Stimulated activated memory B cell treated with anti-CD40 and anti-IgM and Interleukin-4, amounts not matched to agents 10 μg/mL and 1 μg/mL and 100 μg/mL, for 72 hours (primary cell): ENCODE data around the gene SPRED1.
"Not testable (repeated sequence)": the region's sequence is repeated elsewhere in the genome, so short reads cannot be mapped to it uniquely, and the experiment has no call there.

Experiments
- ATAC-seq: fragments of 150-1000 bp; cut with Tn5 transposase; 2 replicates; pipeline ENCODE4 v1.10.0; 2021
- H3K27ac Mint-ChIP-seq: one replicate; pipeline ENCODE4 v1.8.0; 2022; ENCODE audit warnings: mild to moderate bottlenecking, mixed read lengths
- H3K27me3 Mint-ChIP-seq: one replicate; pipeline ENCODE4 v1.8.0; 2022; ENCODE audit warnings: mixed read lengths
- H3K36me3 Mint-ChIP-seq: one replicate; pipeline ENCODE4 v1.8.0; 2022; ENCODE audit warnings: mixed read lengths
- H3K4me1 Mint-ChIP-seq: one replicate; pipeline ENCODE4 v1.8.0; 2022; ENCODE audit warnings: mixed read lengths
- H3K4me3 Mint-ChIP-seq: one replicate; pipeline ENCODE4 v1.8.0; 2022; ENCODE audit warnings: mild to moderate bottlenecking, moderate library complexity, mixed read lengths
- H3K9me3 Mint-ChIP-seq: one replicate; pipeline ENCODE4 v1.8.0; 2022; ENCODE audit warnings: mixed read lengths

Gene SPRED1

GRCh38 chr15:38257676-38258075 lies 5.0 kb downstream of the SPRED1 start:
- H3K36me3 Mint-ChIP-seq = no peaks in the 10 kb centered on the region
- no peak overlapping the region for H3K4me3 Mint-ChIP-seq
- no peak for ATAC-seq

DNA sequence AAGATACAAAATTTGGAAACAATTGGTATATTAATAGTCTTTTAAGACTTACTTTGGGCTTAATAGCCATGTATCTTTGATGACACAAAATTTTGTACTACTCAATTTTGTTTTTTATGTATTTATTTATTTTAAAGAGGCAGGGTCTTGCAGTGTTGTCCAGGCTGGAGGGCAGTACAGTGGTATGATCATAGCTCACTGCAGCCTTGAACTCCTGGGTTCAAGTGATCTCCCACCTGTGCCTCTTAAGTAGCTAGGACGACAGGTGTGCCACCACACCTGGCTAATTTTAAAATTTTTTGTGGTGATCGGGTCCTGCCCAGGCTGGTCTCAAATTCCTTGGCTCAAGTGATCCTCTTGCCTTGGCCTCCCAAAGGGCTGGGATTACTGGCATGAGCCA lies 6.5 kb downstream of the SPRED1 start:
- Mint-ChIP-seq H3K9me3 (no peaks in the 10 kb centered on the region), H3K4me1 (peaks cover 6% of the 10 kb centered on the region), H3K4me3 (no peak overlapping the region), H3K27me3 (no peaks in the 10 kb centered on the region), H3K36me3 (no peaks in the 10 kb centered on the region), H3K27ac (no peak overlapping the region)
- no peak for ATAC-seq

More at GRCh38 chr15:38257676-38258075, 5.0 kb downstream of the SPRED1 start:
- H3K27me3 Mint-ChIP-seq = no peaks in the 10 kb centered on the region
- H3K4me1 Mint-ChIP-seq = peaks cover 17% of the 10 kb centered on the region
- no peak overlapping the region for H3K27ac Mint-ChIP-seq
- no peaks in the 10 kb centered on the region for H3K9me3 Mint-ChIP-seq

- Mint-ChIP-seq H3K36me3 (no peaks in the 10 kb centered on the region), H3K4me3 (no peak overlapping the region), H3K27ac (no peak overlapping the region), H3K9me3 (no peaks in the 10 kb centered on the region), H3K27me3 (no peaks in the 10 kb centered on the region), H3K4me1 (no peaks in the 10 kb centered on the region)
- no peak for ATAC-seq
These were observed 7.4 kb downstream of the SPRED1 start for GRCh38 chr15:38260077-38260476.

DNA sequence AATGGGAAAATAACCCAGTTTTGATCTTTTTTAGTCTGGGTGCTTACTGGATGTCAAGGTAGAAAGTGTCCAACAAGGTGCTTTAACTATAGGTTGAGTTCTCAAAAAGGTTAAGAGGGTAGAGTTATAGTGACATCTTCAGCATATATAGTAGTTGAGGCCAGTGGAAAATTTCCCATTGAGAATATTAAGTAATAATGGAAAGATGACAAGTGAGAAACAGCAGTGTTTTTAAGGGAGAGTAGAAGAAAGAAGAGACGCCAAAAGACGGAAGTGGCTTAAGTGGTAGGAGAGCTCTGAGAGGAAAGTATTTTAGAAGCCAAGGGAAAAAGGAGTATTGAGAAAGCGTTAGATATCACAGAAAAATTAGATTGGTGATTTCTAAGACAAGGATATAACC lies 10.6 kb downstream of the SPRED1 start:
- ATAC-seq = no peak
- Mint-ChIP-seq H3K4me1 (no peaks in the 10 kb centered on the region), H3K4me3 (no peak overlapping the region), H3K27me3 (no peaks in the 10 kb centered on the region), H3K9me3 (no peaks in the 10 kb centered on the region), H3K36me3 (no peaks in the 10 kb centered on the region), H3K27ac (no peak overlapping the region)

DNA sequence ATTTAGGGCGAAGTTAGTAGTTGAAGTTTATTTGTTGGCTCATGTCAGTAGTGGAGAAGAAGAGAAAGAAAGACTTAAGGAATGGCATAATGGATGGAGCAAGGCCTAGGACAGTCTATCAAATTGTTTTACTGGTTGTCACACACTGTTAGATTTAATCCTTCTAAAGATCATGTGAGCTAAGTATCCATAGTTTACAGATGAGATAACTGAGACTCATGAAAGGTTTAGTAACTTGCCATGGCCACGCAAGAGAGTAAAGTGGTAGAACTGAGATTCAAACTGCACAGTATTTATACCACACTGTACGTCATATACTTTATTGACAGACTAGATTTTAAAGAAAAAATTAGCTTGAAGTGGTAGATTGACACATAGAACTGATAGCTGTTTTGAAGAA lies 11.4 kb downstream of the SPRED1 start:
- Mint-ChIP-seq H3K27ac (no peak overlapping the region), H3K9me3 (no peaks in the 10 kb centered on the region), H3K4me3 (no peak overlapping the region), H3K27me3 (no peaks in the 10 kb centered on the region), H3K36me3 (no peaks in the 10 kb centered on the region), H3K4me1 (no peaks in the 10 kb centered on the region)
- ATAC-seq = no peak

- no peaks in the 10 kb centered on the region for H3K9me3 Mint-ChIP-seq
- H3K4me1 Mint-ChIP-seq = no peaks in the 10 kb centered on the region
- no peak overlapping the region for H3K4me3 Mint-ChIP-seq
- H3K27me3 Mint-ChIP-seq = no peaks in the 10 kb centered on the region
- H3K36me3 Mint-ChIP-seq = no peaks in the 10 kb centered on the region
- no peak for ATAC-seq
- no peak overlapping the region for H3K27ac Mint-ChIP-seq
These were observed 13.8 kb downstream of the SPRED1 start for GRCh38 chr15:38266247-38266986.

GRCh38 chr15:38267421-38268022 lies 14.9 kb downstream of the SPRED1 start:
- H3K27ac Mint-ChIP-seq = no peak overlapping the region
- ATAC-seq = no peak

GRCh38 chr15:38271144-38271543 lies 18.5 kb downstream of the SPRED1 start:
- Mint-ChIP-seq H3K27me3 (no peaks in the 10 kb centered on the region), H3K4me3 (no peak overlapping the region), H3K4me1 (no peaks in the 10 kb centered on the region), H3K27ac (no peak overlapping the region), H3K9me3 (no peaks in the 10 kb centered on the region), H3K36me3 (no peaks in the 10 kb centered on the region)
- no peak for ATAC-seq

More at GRCh38 chr15:38267421-38268022, 14.9 kb downstream of the SPRED1 start:
- Mint-ChIP-seq H3K36me3 (no peaks in the 10 kb centered on the region), H3K9me3 (no peaks in the 10 kb centered on the region), H3K27me3 (no peaks in the 10 kb centered on the region), H3K4me1 (no peaks in the 10 kb centered on the region), H3K4me3 (no peak overlapping the region)

- Mint-ChIP-seq H3K27ac (no peak overlapping the region), H3K4me3 (no peak overlapping the region), H3K27me3 (no peaks in the 10 kb centered on the region), H3K36me3 (no peaks in the 10 kb centered on the region), H3K4me1 (no peaks in the 10 kb centered on the region), H3K9me3 (no peaks in the 10 kb centered on the region)
- no peak for ATAC-seq
These were observed 19.3 kb downstream of the SPRED1 start for GRCh38 chr15:38271895-38272294.

GRCh38 chr15:38272431-38272830 lies 19.8 kb downstream of the SPRED1 start:
- not testable (repeated sequence) for H3K27me3 Mint-ChIP-seq, H3K36me3 Mint-ChIP-seq, ATAC-seq, H3K27ac Mint-ChIP-seq, H3K4me1 Mint-ChIP-seq, H3K4me3 Mint-ChIP-seq, H3K9me3 Mint-ChIP-seq

DNA sequence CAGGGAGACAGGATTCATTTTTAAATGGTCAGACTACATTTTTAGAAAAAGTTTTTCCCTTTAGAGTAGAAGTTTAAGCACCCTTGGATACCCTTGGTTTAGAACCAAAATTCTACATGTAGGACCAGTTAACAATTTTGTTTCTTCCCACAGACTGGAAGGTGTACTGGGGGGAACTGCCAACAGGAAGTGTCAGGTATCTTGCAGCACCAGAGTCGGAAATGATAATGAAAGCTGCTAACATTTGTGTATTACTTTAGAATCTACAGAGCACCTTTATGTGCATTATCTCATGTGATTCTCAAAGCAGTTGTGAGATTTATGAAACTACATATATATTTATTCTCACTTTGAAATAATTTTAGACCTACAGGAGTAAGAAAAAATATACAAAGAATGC lies 21.5 kb downstream of the SPRED1 start:
- no peak for ATAC-seq

DNA sequence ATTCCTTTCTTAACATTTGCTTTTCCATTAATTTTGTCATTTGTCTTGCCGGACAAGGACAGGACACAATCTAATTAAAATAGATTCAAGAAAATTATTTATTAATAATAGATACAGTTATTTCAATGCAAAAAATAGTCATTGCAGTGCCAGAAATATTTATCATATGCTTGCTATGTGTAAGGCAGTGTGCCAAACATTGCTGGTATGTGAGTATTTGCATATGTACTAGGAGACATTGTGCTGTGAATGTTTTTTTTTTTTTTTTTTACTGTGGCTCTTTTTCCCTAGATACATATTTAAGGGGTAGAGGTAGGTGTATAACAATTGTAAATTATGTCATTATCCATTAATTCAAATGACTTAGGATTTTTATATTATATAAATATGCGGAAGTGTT lies 23.3 kb downstream of the SPRED1 start:
- H3K4me1 Mint-ChIP-seq = no peaks in the 10 kb centered on the region
- no peak overlapping the region for H3K4me3 Mint-ChIP-seq
- no peak overlapping the region for H3K27ac Mint-ChIP-seq
- no peak for ATAC-seq
- H3K27me3 Mint-ChIP-seq = no peaks in the 10 kb centered on the region
- no peaks in the 10 kb centered on the region for H3K9me3 Mint-ChIP-seq
- peaks cover 6% of the 10 kb centered on the region for H3K36me3 Mint-ChIP-seq

More for the DNA sequence above, 21.5 kb downstream of the SPRED1 start:
- H3K27me3 Mint-ChIP-seq = no peaks in the 10 kb centered on the region
- no peaks in the 10 kb centered on the region for H3K9me3 Mint-ChIP-seq
- H3K36me3 Mint-ChIP-seq = peaks cover 6% of the 10 kb centered on the region
- no peak overlapping the region for H3K4me3 Mint-ChIP-seq
- no peak overlapping the region for H3K27ac Mint-ChIP-seq
- no peaks in the 10 kb centered on the region for H3K4me1 Mint-ChIP-seq

GRCh38 chr15:38277281-38277680 lies 24.6 kb downstream of the SPRED1 start:
- not testable (repeated sequence) for H3K9me3 Mint-ChIP-seq, H3K36me3 Mint-ChIP-seq, ATAC-seq, H3K27me3 Mint-ChIP-seq, H3K4me1 Mint-ChIP-seq, H3K27ac Mint-ChIP-seq, H3K4me3 Mint-ChIP-seq

- H3K27me3 Mint-ChIP-seq = no peaks in the 10 kb centered on the region
- no peak overlapping the region for H3K27ac Mint-ChIP-seq
- H3K9me3 Mint-ChIP-seq = peaks cover 4% of the 10 kb centered on the region
- H3K36me3 Mint-ChIP-seq = peaks cover 13% of the 10 kb centered on the region
- H3K4me3 Mint-ChIP-seq = no peak overlapping the region
- no peaks in the 10 kb centered on the region for H3K4me1 Mint-ChIP-seq
- ATAC-seq = no peak
These were observed 28.4 kb downstream of the SPRED1 start for GRCh38 chr15:38281031-38281430.

DNA sequence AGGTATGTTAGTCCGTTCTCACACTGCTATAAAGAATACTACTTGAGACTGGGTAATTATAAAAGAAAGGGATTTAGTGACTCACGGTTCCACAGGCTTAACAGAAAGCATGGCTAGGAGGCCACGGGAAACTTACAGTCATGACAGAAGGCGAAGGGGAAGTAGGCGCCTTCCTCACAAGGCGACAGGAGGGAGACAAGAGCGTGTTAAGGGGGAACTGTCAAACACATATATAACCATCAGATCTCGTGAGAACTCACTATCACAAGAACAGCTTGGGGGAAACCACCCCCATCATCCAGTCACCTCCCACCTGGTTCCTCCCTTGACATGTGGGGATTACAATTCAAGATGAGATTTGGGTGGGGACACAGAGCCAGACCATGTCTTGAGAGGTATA lies 30.4 kb downstream of the SPRED1 start:
- H3K4me3 Mint-ChIP-seq = no peak overlapping the region
- no peaks in the 10 kb centered on the region for H3K4me1 Mint-ChIP-seq
- peaks cover 13% of the 10 kb centered on the region for H3K36me3 Mint-ChIP-seq
- H3K27ac Mint-ChIP-seq = no peak overlapping the region
- ATAC-seq = no peak
- H3K27me3 Mint-ChIP-seq = no peaks in the 10 kb centered on the region
- peaks cover 4% of the 10 kb centered on the region for H3K9me3 Mint-ChIP-seq

- Mint-ChIP-seq H3K36me3 (peaks cover 22% of the 10 kb centered on the region), H3K4me1 (no peaks in the 10 kb centered on the region), H3K27me3 (no peaks in the 10 kb centered on the region), H3K9me3 (peaks cover 10% of the 10 kb centered on the region), H3K27ac (no peak overlapping the region), H3K4me3 (no peak overlapping the region)
- ATAC-seq = no peak
These were observed 32.8 kb downstream of the SPRED1 start for GRCh38 chr15:38285456-38285855.
